OCI-LY7 (cell line): Measurements from ENCODE around the gene RABEPK.

Source experiments
- CTCF ChIP-seq: fragments of 200-600 bp; sonication (generic); conservative IDR thresholded peaks from 2 replicates; pipeline ENCODE4 v1.5.1; 2014; ENCODE audit warnings: mild to moderate bottlenecking, antibody characterized with exemption, low read length, moderate library complexity, mixed read lengths
- EZH2phosphoT487 ChIP-seq: fragments of 200-600 bp; sonication (generic); IDR thresholded peaks from 2 replicates; pipeline ENCODE4 v1.6.1; 2018; ENCODE audit warnings: low read depth, borderline replicate concordance, mild to moderate bottlenecking, mixed run types, antibody characterized with exemption, low read length, moderate library complexity, mixed read lengths

- TF ChIP-seq CTCF (peak; percentile 57), EZH2phosphoT487 (no peak)
These were observed 61.4 kb downstream of the RABEPK start, which contains the start of gene GAPVD1 for GRCh38 chr9:125261501-125262293.
